Right forelimb (tissue), 1 donor: ENCODE measurements around the gene DHX32.
"Not testable (repeated sequence)": the region's sequence is repeated elsewhere in the genome, so short reads cannot be mapped to it uniquely, and the experiment has no call there.

Experiments
- DNase-seq: peaks from one replicate; pipeline ENCODE4 v3.0.0-alpha.2; 2018

DHX32 gene

GRCh38 chr10:125881192-125881591 lies at the start of gene DHX32:
Gene DHX32 (minus strand): TSS chr10:125881292. CDS start chr10:125880824, 468 bp downstream.
- no peak for DNase-seq

GRCh38 chr10:125929618-125930017 lies 48.5 kb upstream of the DHX32 start:
- no peak for DNase-seq

- DNase-seq = no peak
Measured at GRCh38 chr10:125928928-125929585, 48.0 kb upstream of the DHX32 start.

- not testable (repeated sequence) for DNase-seq
Measured at GRCh38 chr10:125927265-125927664, 46.2 kb upstream of the DHX32 start.

GRCh38 chr10:125926247-125926646 lies 45.2 kb upstream of the DHX32 start:
- no peak for DNase-seq

- DNase-seq = no peak
Measured at GRCh38 chr10:125925262-125925834, 44.3 kb upstream of the DHX32 start.

- DNase-seq = not testable (repeated sequence)
Measured at GRCh38 chr10:125921643-125922306, 40.7 kb upstream of the DHX32 start.

- DNase-seq = not testable (repeated sequence)
Measured at GRCh38 chr10:125917704-125918361, 36.7 kb upstream of the DHX32 start.

- DNase-seq = no peak
Measured at GRCh38 chr10:125916977-125917376, 35.9 kb upstream of the DHX32 start.

- not testable (repeated sequence) for DNase-seq
Measured at GRCh38 chr10:125913277-125913676, 32.2 kb upstream of the DHX32 start.

- no peak for DNase-seq
Measured at GRCh38 chr10:125911990-125912389, 30.9 kb upstream of the DHX32 start.

- no peak for DNase-seq
Measured at GRCh38 chr10:125911145-125911544, 30.1 kb upstream of the DHX32 start.

- not testable (repeated sequence) for DNase-seq
Measured at GRCh38 chr10:125909491-125909890, 28.4 kb upstream of the DHX32 start.

- not testable (repeated sequence) for DNase-seq
Measured at GRCh38 chr10:125908813-125909212, 27.7 kb upstream of the DHX32 start.

GRCh38 chr10:125907598-125907997 lies 26.5 kb upstream of the DHX32 start:
- DNase-seq = not testable (repeated sequence)

- not testable (repeated sequence) for DNase-seq
Measured at GRCh38 chr10:125905069-125905994, 24.2 kb upstream of the DHX32 start.

GRCh38 chr10:125903135-125903640 lies 22.1 kb upstream of the DHX32 start:
- not testable (repeated sequence) for DNase-seq

GRCh38 chr10:125900963-125901362 lies 19.9 kb upstream of the DHX32 start:
- not testable (repeated sequence) for DNase-seq

GRCh38 chr10:125897317-125897716 lies 16.2 kb upstream of the DHX32 start:
- DNase-seq = not testable (repeated sequence)

- DNase-seq = peak; percentile 93
Measured at GRCh38 chr10:125896088-125896934, 15.2 kb upstream of the DHX32 start, which contains the start of gene FANK1. Gene FANK1 (plus strand): TSS chr10:125896564. CDS start chr10:125896643, 79 bp downstream.
